Gastrocnemius medialis (tissue), 4 donors: ENCODE measurements around the gene DALRD3.

Experiments used
- POLR2A ChIP-seq, 2 donors: fragments of 450-650 bp; IDR thresholded peaks; one replicate each; pipeline ENCODE4 v1.6.1; 2017; ENCODE audit warnings: antibody characterized with exemption in 2 of 2, mild to moderate bottlenecking in 2 of 2, moderate library complexity in 2 of 2
- TF ChIP-seq, protein P1 (sequence below), 5 experiments: fragments of 450-650 bp in 3 of 5; fragments of 200-600 bp in 2 of 5; sonication (generic) in 2 of 5; IDR thresholded peaks in 4 of 5; conservative IDR thresholded peaks in 1 of 5; 1 replicate in 4 of 5; 2 replicates in 1 of 5; pipeline ENCODE4 v1.5.1; 2016 to 2019; ENCODE audit warnings: antibody characterized with exemption in 5 of 5, mild to moderate bottlenecking in 3 of 5, moderate library complexity in 3 of 5

- TF ChIP-seq, protein P1, sequence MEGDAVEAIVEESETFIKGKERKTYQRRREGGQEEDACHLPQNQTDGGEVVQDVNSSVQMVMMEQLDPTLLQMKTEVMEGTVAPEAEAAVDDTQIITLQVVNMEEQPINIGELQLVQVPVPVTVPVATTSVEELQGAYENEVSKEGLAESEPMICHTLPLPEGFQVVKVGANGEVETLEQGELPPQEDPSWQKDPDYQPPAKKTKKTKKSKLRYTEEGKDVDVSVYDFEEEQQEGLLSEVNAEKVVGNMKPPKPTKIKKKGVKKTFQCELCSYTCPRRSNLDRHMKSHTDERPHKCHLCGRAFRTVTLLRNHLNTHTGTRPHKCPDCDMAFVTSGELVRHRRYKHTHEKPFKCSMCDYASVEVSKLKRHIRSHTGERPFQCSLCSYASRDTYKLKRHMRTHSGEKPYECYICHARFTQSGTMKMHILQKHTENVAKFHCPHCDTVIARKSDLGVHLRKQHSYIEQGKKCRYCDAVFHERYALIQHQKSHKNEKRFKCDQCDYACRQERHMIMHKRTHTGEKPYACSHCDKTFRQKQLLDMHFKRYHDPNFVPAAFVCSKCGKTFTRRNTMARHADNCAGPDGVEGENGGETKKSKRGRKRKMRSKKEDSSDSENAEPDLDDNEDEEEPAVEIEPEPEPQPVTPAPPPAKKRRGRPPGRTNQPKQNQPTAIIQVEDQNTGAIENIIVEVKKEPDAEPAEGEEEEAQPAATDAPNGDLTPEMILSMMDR (IDR thresholded peaks at IDR 0.05 in 4 of 5, conservative IDR thresholded peaks at IDR 0.05 in 1 of 5): peak in 1 of 5 experiments; percentile 3
- TF ChIP-seq POLR2A (IDR thresholded peaks at IDR 0.05): no peak
Measured at GRCh38 chr3:49007771-49008528, 10.4 kb downstream of the DALRD3 start.
